Panc1 (cell line): Measurements from ENCODE around the gene LMOD1. TPM values are rescaled to one million over a fixed set of nuclear protein-coding genes. Genes with fewer than 3 reads are reported as not detected.

Experiments
- ATAC-seq: fragments of 200-7000 bp; cut with Tn5 transposase; 2 replicates; pipeline ENCODE4 v1.9.1; 2020; ENCODE audit warnings: mild to moderate bottlenecking, moderate library complexity
- BruUV-seq: library from RNA; stranded (reverse); fragments of 400-500 nt; replicated peaks from 2 replicates; lab custom pipeline; 2021; lab: Mats Ljungman, UMichigan
- CTCF ChIA-PET: fragments of 300-600 bp; sonication (Branson Sonifier 250); formaldehyde crosslinking; loops from one replicate; lab custom pipeline; 2022; ENCODE audit warnings: antibody characterized with exemption; lab: Charles Lee
- POLR2A ChIA-PET: fragments of 300-600 bp; sonication (Branson Sonifier 250); formaldehyde crosslinking; loops from one replicate; lab custom pipeline; 2022; ENCODE audit warnings: antibody characterized with exemption; lab: Charles Lee
- DNase-seq: peaks from one replicate; pipeline ENCODE4 v3.0.0-alpha.2; 2010; ENCODE audit warnings: low read depth, low spot score
- H3K27ac ChIP-seq: 2 replicates; pipeline ENCODE4 v1.5.1; 2011; ENCODE audit warnings: mild to moderate bottlenecking, low read length, inconsistent platforms
- H3K27me3 ChIP-seq: fragments of 200-500 bp; sonication (Bioruptor generic); 2 replicates; pipeline ENCODE4 v1.6.0; 2014; ENCODE audit warnings: low read length, inconsistent platforms; ENCODE audit not compliant: control insufficient read depth, insufficient read depth
- H3K36me3 ChIP-seq: fragments of 200-500 bp; sonication (Bioruptor generic); 2 replicates; pipeline ENCODE4 v1.5.1; 2014; ENCODE audit warnings: inconsistent platforms, mild to moderate bottlenecking, low read length, moderate library complexity; ENCODE audit not compliant: control insufficient read depth, insufficient read depth
- H3K4me1 ChIP-seq: 2 replicates; pipeline ENCODE4 v1.5.1; 2011; ENCODE audit warnings: inconsistent platforms, mild to moderate bottlenecking, low read length, moderate library complexity; ENCODE audit not compliant: control insufficient read depth, insufficient read depth
- H3K4me3 ChIP-seq, 2 experiments: 2 replicates each; pipeline ENCODE4 v1.5.1; 2011 to 2012; ENCODE audit warnings: low read depth in 2 of 2, low read length in 2 of 2, mild to moderate bottlenecking in 2 of 2, inconsistent platforms in 1 of 2, moderate library complexity in 1 of 2
- H3K9me3 ChIP-seq: fragments of 200-500 bp; sonication (Bioruptor generic); 2 replicates; pipeline ENCODE4 v1.5.1; 2014; ENCODE audit warnings: low read depth, mild to moderate bottlenecking, inconsistent platforms, low read length, moderate library complexity; ENCODE audit not compliant: control insufficient read depth, insufficient read depth
- POLR2AphosphoS5 ChIP-seq: IDR thresholded peaks from 2 replicates; pipeline ENCODE4 v1.6.1; 2012; ENCODE audit warnings: mild to moderate bottlenecking, low read depth, low read length, moderate library complexity
- SIN3A ChIP-seq: IDR thresholded peaks from 2 replicates; pipeline ENCODE4 v1.6.1; 2012; ENCODE audit warnings: low read depth, mild to moderate bottlenecking, low read length, moderate library complexity, borderline replicate concordance; ENCODE audit not compliant: insufficient read depth
- TCF7L2 ChIP-seq: IDR thresholded peaks from 2 replicates; pipeline ENCODE4 v1.6.1; 2011; ENCODE audit warnings: mild to moderate bottlenecking, low read depth, low read length, inconsistent platforms
- in situ Hi-C: cut with HindIII; loops from 2 replicates; pipeline ENCODE4 v1.10.0; 2016; ENCODE audit warnings: low sequenced_read_pairs, low pct_unique_long_range_greater_than_20kb
- intact Hi-C: fragments of 100-400 bp; cut with micrococcal nuclease; formaldehyde crosslinking; loops from one replicate; pipeline ENCODE4 v1.10.0; 2022; ENCODE audit not compliant: unreplicated experiment
- total RNA-seq: library from RNA; stranded (reverse); gene quantifications from one replicate; pipeline ENCODE4 v1.2.1, GENCODE V29; 2021; ENCODE audit not compliant: unreplicated experiment
- TF ChIP-seq, protein P1 (sequence below), 2 experiments: IDR thresholded peaks; 2 replicates each; pipeline ENCODE4 v1.6.1; 2011 to 2012; ENCODE audit warnings: low read depth in 2 of 2, control low read depth in 1 of 2, low read length in 1 of 2, mild to moderate bottlenecking in 1 of 2, moderate library complexity in 1 of 2; ENCODE audit not compliant: insufficient read depth in 1 of 2
- TF ChIP-seq, protein P2 (sequence below): fragments of 450-650 bp; IDR thresholded peaks from 2 replicates; pipeline ENCODE4 v1.5.1; 2017; ENCODE audit warnings: mild to moderate bottlenecking

The LMOD1 gene
- total RNA-seq, 1 experiment from 2014 or later, result 0.13 TPM

DNA sequence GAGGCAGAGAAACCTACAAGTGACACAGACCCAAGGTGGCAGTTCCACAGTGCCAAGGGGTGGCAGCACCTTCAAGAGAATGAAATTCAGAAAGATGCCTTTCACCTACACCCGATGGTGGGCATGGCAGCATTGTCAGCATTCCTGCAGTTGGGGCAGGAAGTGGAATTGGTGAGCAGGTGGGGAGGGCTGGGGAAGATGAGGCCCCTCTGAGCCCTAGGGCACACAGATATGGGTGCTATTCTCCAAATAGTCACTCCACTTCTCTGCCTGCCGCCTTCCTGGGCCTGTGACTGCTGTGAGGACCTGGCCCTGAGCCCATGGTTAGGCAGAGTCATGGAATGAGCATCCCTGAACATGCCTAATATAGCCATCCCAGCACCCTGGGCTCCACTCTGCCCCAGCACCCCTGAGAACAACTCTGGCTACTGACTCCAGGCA lies 49.4 kb downstream of the LMOD1 start:
- Histone ChIP-seq H3K27me3 (no peaks in the 10 kb centered on the region), H3K9me3 (no peaks in the 10 kb centered on the region), H3K27ac (no peak overlapping the region), H3K4me1 (0 out of 2 replicates have a peak, but pooled peaks cover 3% of the 10 kb centered on the region), H3K4me3 (no peak overlapping the region), H3K36me3 (no peaks in the 10 kb centered on the region)
- ChIA-PET POLR2A (no interaction called here), CTCF (interaction anchor here (0.6 to 3.5 kb wide), 2 partner anchors 27 to 76 kb away, joined by 11 to 38 read pairs; no protein-coding TSS in a partner anchor)
- ATAC-seq (no peak), DNase-seq (no peak)
- BruUV-seq, result no TSS peak
- in situ Hi-C loops (no loop called here), intact Hi-C loops (loop anchor here (1.0 to 5.0 kb wide), 2 partner anchors 75 to 225 kb away; partner anchors contain the start of gene GPR37L1)
- TF ChIP-seq, protein P1, sequence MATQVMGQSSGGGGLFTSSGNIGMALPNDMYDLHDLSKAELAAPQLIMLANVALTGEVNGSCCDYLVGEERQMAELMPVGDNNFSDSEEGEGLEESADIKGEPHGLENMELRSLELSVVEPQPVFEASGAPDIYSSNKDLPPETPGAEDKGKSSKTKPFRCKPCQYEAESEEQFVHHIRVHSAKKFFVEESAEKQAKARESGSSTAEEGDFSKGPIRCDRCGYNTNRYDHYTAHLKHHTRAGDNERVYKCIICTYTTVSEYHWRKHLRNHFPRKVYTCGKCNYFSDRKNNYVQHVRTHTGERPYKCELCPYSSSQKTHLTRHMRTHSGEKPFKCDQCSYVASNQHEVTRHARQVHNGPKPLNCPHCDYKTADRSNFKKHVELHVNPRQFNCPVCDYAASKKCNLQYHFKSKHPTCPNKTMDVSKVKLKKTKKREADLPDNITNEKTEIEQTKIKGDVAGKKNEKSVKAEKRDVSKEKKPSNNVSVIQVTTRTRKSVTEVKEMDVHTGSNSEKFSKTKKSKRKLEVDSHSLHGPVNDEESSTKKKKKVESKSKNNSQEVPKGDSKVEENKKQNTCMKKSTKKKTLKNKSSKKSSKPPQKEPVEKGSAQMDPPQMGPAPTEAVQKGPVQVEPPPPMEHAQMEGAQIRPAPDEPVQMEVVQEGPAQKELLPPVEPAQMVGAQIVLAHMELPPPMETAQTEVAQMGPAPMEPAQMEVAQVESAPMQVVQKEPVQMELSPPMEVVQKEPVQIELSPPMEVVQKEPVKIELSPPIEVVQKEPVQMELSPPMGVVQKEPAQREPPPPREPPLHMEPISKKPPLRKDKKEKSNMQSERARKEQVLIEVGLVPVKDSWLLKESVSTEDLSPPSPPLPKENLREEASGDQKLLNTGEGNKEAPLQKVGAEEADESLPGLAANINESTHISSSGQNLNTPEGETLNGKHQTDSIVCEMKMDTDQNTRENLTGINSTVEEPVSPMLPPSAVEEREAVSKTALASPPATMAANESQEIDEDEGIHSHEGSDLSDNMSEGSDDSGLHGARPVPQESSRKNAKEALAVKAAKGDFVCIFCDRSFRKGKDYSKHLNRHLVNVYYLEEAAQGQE (IDR thresholded peaks at IDR 0.05; ENCODE audit: insufficient read depth in 1 of 2, low read depth in 2 of 2, low read length in 1 of 2), result no peak
- no peak for TF ChIP-seq SIN3A
- no peak for TF ChIP-seq TCF7L2
- TF ChIP-seq POLR2AphosphoS5, result no peak
- TF ChIP-seq, protein P2, sequence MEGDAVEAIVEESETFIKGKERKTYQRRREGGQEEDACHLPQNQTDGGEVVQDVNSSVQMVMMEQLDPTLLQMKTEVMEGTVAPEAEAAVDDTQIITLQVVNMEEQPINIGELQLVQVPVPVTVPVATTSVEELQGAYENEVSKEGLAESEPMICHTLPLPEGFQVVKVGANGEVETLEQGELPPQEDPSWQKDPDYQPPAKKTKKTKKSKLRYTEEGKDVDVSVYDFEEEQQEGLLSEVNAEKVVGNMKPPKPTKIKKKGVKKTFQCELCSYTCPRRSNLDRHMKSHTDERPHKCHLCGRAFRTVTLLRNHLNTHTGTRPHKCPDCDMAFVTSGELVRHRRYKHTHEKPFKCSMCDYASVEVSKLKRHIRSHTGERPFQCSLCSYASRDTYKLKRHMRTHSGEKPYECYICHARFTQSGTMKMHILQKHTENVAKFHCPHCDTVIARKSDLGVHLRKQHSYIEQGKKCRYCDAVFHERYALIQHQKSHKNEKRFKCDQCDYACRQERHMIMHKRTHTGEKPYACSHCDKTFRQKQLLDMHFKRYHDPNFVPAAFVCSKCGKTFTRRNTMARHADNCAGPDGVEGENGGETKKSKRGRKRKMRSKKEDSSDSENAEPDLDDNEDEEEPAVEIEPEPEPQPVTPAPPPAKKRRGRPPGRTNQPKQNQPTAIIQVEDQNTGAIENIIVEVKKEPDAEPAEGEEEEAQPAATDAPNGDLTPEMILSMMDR, result no peak

DNA sequence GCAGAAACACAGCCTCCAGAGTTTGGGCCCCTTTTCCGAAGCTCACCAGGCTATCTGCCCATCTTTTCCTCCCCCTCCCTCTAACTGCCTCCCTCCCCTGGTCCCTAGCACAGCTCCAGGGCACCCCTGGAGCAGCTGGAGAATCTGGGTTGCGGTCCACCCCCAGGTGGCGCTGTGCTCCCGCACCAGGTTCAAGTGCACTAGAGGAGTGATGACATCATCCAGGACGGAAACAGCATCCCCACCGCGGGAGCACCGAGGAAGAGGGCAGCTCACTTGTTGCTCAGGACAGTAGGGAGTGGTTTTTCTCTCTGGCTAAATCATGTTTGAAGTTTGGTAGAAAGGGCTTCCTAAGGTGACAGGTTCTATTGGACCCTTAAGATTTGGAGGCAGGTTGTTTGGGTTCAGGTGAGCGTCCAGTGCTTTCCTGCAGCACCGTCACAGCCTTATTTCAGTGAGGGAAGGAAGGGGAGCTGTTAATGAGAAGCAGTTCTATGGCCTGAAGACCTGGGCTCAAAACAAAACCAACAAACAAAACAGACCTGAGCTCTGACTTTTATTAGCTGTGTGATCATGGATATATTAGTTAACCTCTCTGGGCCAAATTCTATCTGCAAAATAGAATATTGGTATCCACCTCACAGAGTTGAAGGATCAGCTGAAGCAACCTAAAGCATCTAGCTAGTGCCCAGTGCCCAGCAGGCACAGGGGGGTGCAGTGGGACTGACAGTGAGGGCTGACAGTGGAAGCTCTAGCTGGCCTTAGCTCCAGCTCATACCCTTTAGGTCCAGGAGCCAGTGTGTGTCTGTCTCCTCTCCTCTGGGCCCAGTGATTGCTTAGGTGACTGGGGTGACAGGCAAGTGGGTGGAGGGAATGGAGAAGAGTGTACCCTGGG lies 50.2 kb downstream of the LMOD1 start:
- CTCF ChIA-PET, result interaction anchor here (0.5 to 3.5 kb wide), 7 partner anchors 11 to 1968 kb away, joined by 3 to 38 read pairs (median 3); no protein-coding TSS in a partner anchor
- POLR2A ChIA-PET, result interaction anchor here (0.5 to 0.9 kb wide), 2 partner anchors 60 to 68 kb away, joined by 3 read pairs; no protein-coding TSS in a partner anchor
- TF ChIP-seq POLR2AphosphoS5, result no peak; the same call in 1 of the 2 replicates
- TF ChIP-seq, protein P2, result peak; percentile 96
- H3K27me3 ChIP-seq, result no peaks in the 10 kb centered on the region
- intact Hi-C loops (loop anchor here (1.0 to 5.0 kb wide), 2 partner anchors 76 to 226 kb away; partner anchors contain the start of gene GPR37L1), in situ Hi-C loops (no loop called here)
- H3K4me3 ChIP-seq, result peak overlapping the region in 1 of 2 experiments; percentile 43; a peak in 2 of 4 replicates
- no TSS peak for BruUV-seq
- no peaks in the 10 kb centered on the region for H3K9me3 ChIP-seq
- no peaks in the 10 kb centered on the region for H3K36me3 ChIP-seq
- DNase-seq (no peak), ATAC-seq (peak; percentile 94)
- 0 out of 2 replicates have a peak, but pooled peaks cover 3% of the 10 kb centered on the region for H3K4me1 ChIP-seq
- no peak overlapping the region for H3K27ac ChIP-seq
